Measurements from ENCODE around the gene ITPRIP.
A peak's percentile ranks its signal among the peaks of the same experiment; 100 is the strongest.

The ITPRIP gene

DNA sequence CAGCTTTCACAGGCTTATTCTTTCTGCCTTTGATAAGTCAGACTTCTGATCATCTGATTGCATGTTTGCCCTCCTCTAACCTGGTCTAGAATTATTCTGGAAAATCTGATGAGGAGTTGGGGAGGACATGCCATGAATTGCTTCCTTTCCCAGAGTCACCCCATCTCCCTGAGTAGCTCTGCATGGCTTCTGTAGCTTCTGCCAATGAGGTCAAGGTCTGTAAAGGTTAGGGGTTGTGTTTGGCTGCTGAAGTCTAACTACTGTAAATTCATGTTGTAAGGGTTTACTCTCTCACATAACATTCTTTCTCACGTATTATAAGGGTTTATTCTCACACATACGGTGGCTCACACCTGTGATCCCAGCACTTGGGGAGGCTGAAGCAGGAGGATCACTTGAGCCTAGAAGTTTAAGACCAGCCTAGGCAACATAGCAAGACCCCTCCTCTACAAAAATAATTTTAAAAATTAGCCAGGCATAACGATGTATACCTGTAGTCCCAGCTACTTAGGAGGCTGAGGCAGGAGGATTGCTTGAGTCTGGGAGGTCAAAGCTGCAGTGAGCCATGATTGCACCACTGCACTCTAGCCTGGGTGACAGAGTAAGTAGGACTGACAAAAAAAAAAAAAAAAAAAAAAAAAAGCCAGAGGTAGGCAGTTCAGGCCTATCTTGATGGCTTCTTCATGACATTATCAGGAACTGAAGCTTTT, 58.6 kb downstream of the ITPRIP start:
- no peak for DNase-seq (ENCODE audit: low spot score)

- DNase-seq (ENCODE audit: low spot score): no peak
Observed at GRCh38 chr10:104277785-104278184, 60.5 kb downstream of the ITPRIP start.

- DNase-seq (ENCODE audit: low spot score): no peak
Observed at GRCh38 chr10:104276192-104276591, 62.1 kb downstream of the ITPRIP start.

DNA sequence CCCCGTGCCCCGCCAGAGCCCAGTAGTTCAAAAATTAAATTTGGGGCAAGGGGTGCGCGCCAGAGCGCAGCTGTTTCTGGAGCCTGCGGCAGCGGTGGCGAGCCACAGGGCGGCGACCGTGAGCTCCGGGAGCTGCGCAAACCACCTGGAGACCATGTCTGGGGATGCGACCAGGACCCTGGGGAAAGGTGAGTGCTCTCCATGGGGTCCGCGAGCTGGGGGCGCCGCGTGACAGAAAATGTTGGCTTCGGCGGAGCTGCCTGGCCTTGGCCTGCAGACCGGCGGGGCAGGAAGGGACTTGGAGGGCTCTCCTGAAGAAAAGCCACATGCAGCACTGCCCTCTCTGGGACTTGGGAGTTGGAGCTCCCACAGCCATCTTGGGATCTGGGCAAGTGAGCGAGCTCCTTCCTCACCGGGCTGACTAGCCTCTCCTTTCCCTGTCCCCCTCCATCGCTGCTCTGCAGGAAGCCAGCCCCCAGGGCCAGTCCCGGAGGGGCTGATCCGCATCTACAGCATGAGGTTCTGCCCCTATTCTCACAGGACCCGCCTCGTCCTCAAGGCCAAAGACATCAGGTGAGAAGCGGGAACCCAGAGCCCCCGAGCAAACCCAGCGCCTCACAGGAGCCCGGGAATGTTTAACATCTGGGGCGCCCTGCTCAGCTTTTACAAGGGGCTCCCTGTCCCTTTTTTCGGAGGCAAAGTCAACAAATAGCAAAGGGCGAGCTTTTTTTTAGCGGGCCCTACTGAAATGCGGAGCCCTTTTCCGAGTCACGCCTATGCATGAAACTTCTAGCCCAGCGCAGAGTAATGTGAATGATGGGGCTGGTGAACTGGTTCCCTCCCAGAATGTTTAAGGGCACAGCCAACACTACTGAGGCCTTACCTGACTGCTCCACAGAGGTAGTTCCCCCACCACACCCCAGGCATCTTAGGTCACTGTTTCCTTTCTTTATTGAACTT, 63.2 kb downstream of the ITPRIP start:
- peak; percentile 67 for DNase-seq (ENCODE audit: low spot score)

DNA sequence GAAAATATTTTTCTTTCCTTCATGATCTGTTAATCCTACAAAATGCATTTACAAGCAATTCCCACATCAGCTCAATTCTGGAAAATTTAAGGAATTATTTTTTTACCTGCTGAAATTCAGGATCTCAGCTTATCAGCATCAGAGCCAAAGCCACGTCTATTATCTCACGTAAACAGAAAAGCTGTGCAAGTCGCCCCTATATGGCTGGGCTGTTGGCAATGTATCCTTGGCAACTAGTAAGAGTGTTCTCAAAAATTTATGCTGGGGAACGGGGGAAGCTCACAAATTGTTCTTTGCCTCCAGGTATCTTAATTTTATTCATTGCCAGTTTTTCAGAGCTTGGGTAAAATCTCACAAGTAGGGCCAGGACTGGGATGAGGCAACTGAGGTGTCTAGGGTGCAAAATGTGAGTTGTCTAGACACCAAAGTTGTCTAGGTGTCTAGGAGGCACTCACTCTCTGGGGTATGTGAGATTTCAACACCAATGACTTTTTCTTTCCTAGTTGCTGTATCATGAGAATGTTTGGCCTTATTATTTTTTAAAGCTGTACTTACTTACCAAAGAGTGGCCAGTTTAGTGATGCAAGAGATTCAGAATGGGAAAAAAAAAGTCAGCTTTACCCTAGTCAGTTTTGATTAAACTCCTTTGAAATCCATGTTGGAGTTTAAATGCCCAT, 64.2 kb downstream of the ITPRIP start:
- no peak for DNase-seq (ENCODE audit: low spot score)

DNA sequence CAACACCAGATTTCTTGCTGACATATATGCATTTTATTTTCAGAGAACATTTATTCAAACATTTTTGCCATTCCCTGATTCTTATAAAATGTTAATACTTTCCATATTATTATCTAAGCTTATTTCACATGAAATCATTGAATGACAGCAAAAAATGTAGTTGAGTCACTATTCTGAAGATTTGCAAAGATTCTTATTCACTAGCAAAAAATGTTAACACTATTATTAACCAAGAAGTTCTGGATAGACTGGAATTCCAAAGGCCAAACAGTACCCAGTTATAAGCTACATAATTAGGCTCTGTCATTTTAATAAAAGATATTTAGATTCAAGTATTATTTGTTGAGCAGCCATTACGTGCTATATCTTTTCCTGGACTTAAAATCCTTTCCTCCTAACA, 65.0 kb downstream of the ITPRIP start:
- DNase-seq (ENCODE audit: low spot score): peak; percentile 58

DNA sequence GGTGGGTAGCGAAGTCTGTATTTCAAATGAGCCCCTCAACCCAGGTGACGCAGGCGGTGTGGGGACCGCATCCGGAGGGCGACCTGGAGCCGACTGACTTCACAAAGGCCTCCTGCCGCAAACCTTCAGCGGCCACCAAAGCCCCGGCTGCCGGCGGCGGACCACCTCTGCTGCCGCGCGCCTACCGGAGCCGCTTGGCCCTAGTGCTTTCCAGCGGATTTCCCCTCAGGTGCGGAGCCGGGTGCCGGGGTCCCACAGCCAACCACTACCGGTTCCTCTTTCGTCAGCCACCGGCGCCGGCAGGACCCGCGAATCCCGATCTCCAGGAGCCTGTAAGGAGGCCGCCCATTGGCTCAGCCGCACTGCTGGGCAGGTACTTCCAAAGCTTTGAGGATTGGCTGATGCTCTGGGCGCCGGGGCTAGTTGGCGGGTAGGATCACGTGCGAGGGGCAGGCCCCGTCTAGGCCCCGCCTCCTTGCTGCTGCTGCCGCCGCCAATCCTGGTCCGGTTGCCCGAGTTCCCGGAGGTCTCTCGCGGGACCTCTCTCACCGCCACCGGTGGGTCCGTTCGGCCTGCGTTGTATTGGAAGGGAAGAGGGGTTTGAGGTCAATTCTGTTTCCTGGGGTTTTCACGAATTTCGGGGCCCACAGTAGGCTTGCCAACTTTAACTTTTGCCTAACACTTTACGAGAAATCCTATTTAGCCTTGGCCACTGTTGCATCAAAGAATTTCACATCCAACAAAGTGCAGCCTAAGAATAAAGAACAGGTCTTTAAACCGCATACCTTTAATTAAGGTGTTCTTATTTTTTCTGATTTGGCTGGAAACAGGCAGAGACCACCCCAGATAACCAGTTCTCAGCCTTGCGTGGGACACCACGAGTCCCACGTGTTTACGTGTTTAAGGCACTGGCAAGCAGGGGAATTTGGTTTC, 69.3 kb downstream of the ITPRIP start, which contains the start of gene GSTO2:
Gene GSTO2 (plus strand): TSS at position 472 of the 933 bp plus-strand sequence. CDS start 5,732 bp downstream, outside the sequence.
- peak; percentile 95 for DNase-seq (ENCODE audit: low spot score)

DNA sequence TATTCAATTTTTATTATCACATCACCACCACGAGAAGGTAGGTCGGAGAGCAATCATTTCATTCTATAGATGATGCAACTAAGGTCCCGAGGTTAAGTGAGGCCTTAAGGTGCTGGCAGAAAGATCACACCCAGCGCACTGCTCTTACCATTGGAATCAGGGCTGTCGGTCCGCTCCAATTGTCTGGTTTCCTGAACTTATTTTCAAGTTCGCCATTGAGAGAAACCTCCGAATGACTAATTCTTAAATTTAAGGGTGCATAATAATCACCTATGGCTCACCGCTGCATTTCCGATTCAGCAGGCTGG, 69.9 kb downstream of the ITPRIP start:
- no peak for DNase-seq (ENCODE audit: low spot score)

- DNase-seq (ENCODE audit: low spot score): no peak
Observed at GRCh38 chr10:104267721-104268404, 70.4 kb downstream of the ITPRIP start.

DNA sequence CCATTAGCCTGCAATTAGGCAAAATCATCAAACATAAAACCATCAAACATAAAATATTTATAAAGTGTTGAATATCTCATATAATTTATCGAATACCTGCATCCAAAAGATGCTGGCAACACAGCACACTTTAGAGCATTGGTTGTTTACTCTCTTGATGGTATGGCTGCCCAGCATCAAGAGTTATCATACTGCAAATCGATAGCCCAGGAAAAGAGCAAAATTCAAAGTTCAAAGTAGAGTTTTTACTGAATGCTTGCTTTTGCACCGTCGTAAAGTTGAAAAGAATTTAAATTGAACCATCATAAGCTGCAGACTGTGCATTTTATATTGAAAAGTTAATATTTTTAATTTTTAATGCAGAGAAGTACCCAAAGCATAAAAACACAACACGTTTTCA, 73.5 kb downstream of the ITPRIP start:
- DNase-seq (ENCODE audit: low spot score): no peak

- no peak for DNase-seq (ENCODE audit: low spot score)
Observed at GRCh38 chr10:104262055-104262454, 76.2 kb downstream of the ITPRIP start.

- peak; percentile 36 for DNase-seq (ENCODE audit: low spot score)
Observed at GRCh38 chr10:104260775-104261115, 77.5 kb downstream of the ITPRIP start.

DNA sequence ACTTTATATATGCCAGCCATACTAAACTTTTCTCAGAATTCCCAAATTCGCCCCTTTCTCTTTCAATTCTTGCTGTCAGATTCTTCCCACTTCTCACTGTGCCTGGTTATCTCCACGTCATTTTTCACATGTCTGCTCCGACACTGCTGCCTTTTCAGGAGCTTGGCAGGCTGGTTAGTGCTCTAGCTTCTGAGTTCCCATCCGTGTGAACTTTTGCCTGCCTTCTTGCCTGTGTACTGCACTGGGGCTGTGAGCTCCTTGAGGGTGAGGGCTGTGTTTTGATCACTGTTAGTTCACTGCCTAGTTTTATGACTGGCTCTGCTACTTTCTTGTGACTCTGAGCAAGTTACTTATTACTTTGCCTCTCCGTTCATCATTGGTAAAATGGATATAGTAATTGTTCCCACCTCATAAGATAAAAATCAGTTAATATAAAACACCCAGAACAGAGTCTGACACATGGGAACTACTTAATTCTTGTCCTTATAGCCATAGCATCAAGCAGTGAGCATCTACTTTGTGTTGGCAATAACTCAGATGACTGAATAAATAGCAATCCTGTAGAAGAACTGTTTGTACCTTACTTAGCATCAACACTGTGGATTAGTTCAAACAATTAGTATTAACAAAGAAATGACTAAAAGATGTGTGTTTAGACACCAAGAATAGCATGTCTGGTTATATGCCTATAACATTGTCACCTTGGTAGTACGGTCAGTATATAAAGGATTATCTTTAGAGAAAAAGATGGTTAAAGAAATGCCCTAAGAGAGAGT, 78.1 kb downstream of the ITPRIP start:
- no peak for DNase-seq (ENCODE audit: low spot score)
